Gastrocnemius medialis (tissue), 4 donors: ENCODE data around the gene SORCS1. TPM values are rescaled to one million over a fixed set of nuclear protein-coding genes. Genes with fewer than 3 reads are reported as not detected.

Source experiments
- ATAC-seq, 2 donors: fragments of 150-250 bp; one replicate each; pipeline ENCODE4 v1.9.1; 2016
- DNase-seq, 2 donors: peaks; one replicate each; pipeline ENCODE4 v3.0.0-alpha.2; 2019
- H3K27ac ChIP-seq, 4 donors: fragments of 200-600 bp; sonication (generic); 1 replicate in 1 of 4; 2 replicates in 3 of 4; pipeline ENCODE4 v1.5.1; 2016 to 2018; ENCODE audit warnings: mild to moderate bottlenecking in 2 of 4, moderate library complexity in 1 of 4
- H3K27me3 ChIP-seq, 3 donors: fragments of 200-600 bp; sonication (generic) in 2 of 3; 1 replicate in 1 of 3; 2 replicates in 2 of 3; pipeline versions ENCODE4 v1.5.1 to v1.6.0; 2016 to 2019; ENCODE audit warnings: mild to moderate bottlenecking in 1 of 3, moderate library complexity in 1 of 3
- H3K36me3 ChIP-seq, 2 donors: fragments of 200-600 bp; sonication (generic) in 1 of 2; one replicate each; pipeline ENCODE4 v1.5.1; 2017 to 2018
- H3K4me1 ChIP-seq, 2 donors: fragments of 200-600 bp; sonication (generic) in 1 of 2; one replicate each; pipeline ENCODE4 v1.5.1; 2016 to 2017; ENCODE audit warnings: mild to moderate bottlenecking in 2 of 2
- H3K4me3 ChIP-seq, 4 donors: fragments of 200-600 bp; sonication (generic) in 3 of 4; 1 replicate in 1 of 4; 2 replicates in 3 of 4; pipeline ENCODE4 v1.5.1; 2016 to 2019; ENCODE audit warnings: mild to moderate bottlenecking in 2 of 4
- H3K9me3 ChIP-seq, 3 donors: fragments of 200-600 bp; sonication (generic) in 2 of 3; 1 replicate in 1 of 3; 2 replicates in 2 of 3; pipeline ENCODE4 v1.5.1; 2016 to 2019
- CTCF ChIP-seq, 5 experiments: fragments of 450-650 bp in 3 of 5; fragments of 200-600 bp in 2 of 5; sonication (generic) in 2 of 5; IDR thresholded peaks in 4 of 5; conservative IDR thresholded peaks in 1 of 5; 1 replicate in 4 of 5; 2 replicates in 1 of 5; pipeline ENCODE4 v1.5.1; 2016 to 2019; ENCODE audit warnings: antibody characterized with exemption in 5 of 5, mild to moderate bottlenecking in 3 of 5, moderate library complexity in 3 of 5
- POLR2A ChIP-seq, 2 donors: fragments of 450-650 bp; IDR thresholded peaks; one replicate each; pipeline ENCODE4 v1.6.1; 2017; ENCODE audit warnings: antibody characterized with exemption in 2 of 2, mild to moderate bottlenecking in 2 of 2, moderate library complexity in 2 of 2
- in situ Hi-C, 4 donors: fragments of 200-750 bp; cut with MboI; loops; one replicate each; pipeline versions ENCODE4 v1.15.0 to v1.8.0; 2017; ENCODE audit warnings: low sequenced_read_pairs in 4 of 4
- intact Hi-C: fragments of 100-400 bp; cut with DNase I; formaldehyde crosslinking; loops from one replicate; pipeline ENCODE4 v1.15.1; 2023; ENCODE audit warnings: low total_unique reads
- total RNA-seq, 4 donors: library from RNA; depleted of rRNA; stranded (reverse); fragments of >200 nt; gene quantifications; one replicate each; pipeline versions ENCODE4 v1.1.0 to v1.2.3, GENCODE V29; 2016

Gene SORCS1
- total RNA-seq, 4 donors from 2014 or later = 0.02 to 0.36 (median 0.24) TPM; not detected in 1

- in situ Hi-C loops (no loop called here), intact Hi-C loops (no loop called here)
- Histone ChIP-seq H3K4me3 (no peak overlapping the region), H3K4me1 (no peaks in the 10 kb centered on the region), H3K27me3 (no peaks in the 10 kb centered on the region), H3K9me3 (no peaks in the 10 kb centered on the region), H3K36me3 (no peaks in the 10 kb centered on the region), H3K27ac (no peak overlapping the region)
- DNase-seq (no peak), ATAC-seq (no peak)
- TF ChIP-seq CTCF (IDR thresholded peaks at IDR 0.05 in 4 of 5, conservative IDR thresholded peaks at IDR 0.05 in 1 of 5) (no peak), POLR2A (IDR thresholded peaks at IDR 0.05) (no peak)
Measured at GRCh38 chr10:106919871-106920282, 244.6 kb downstream of the SORCS1 start.

- H3K27ac ChIP-seq = no peak overlapping the region
- ATAC-seq (no peak), DNase-seq (no peak)
- no peaks in the 10 kb centered on the region for H3K36me3 ChIP-seq
- H3K27me3 ChIP-seq = no peaks in the 10 kb centered on the region
- intact Hi-C loops = no loop called here
- H3K9me3 ChIP-seq = no peaks in the 10 kb centered on the region
- H3K4me1 ChIP-seq = no peaks in the 10 kb centered on the region
- in situ Hi-C loops = no loop called here
- TF ChIP-seq POLR2A (IDR thresholded peaks at IDR 0.05) (no peak), CTCF (IDR thresholded peaks at IDR 0.05 in 4 of 5, conservative IDR thresholded peaks at IDR 0.05 in 1 of 5) (no peak)
- H3K4me3 ChIP-seq = no peak overlapping the region
Measured at GRCh38 chr10:106917452-106918055, 247.0 kb downstream of the SORCS1 start.

- in situ Hi-C loops (no loop called here), intact Hi-C loops (no loop called here)
- no peak overlapping the region for H3K27ac ChIP-seq
- no peak overlapping the region for H3K4me3 ChIP-seq
- no peak for DNase-seq
- H3K27me3 ChIP-seq = no peaks in the 10 kb centered on the region
- H3K36me3 ChIP-seq = no peaks in the 10 kb centered on the region
- ATAC-seq = no peak
- no peaks in the 10 kb centered on the region for H3K9me3 ChIP-seq
- TF ChIP-seq POLR2A (IDR thresholded peaks at IDR 0.05) (no peak), CTCF (IDR thresholded peaks at IDR 0.05 in 4 of 5, conservative IDR thresholded peaks at IDR 0.05 in 1 of 5) (no peak)
- H3K4me1 ChIP-seq = no peaks in the 10 kb centered on the region
Measured at GRCh38 chr10:106914016-106914415, 250.5 kb downstream of the SORCS1 start.

- no peaks in the 10 kb centered on the region for H3K36me3 ChIP-seq
- no peaks in the 10 kb centered on the region for H3K27me3 ChIP-seq
- DNase-seq (no peak), ATAC-seq (no peak)
- in situ Hi-C loops (no loop called here), intact Hi-C loops (no loop called here)
- no peak overlapping the region for H3K27ac ChIP-seq
- TF ChIP-seq POLR2A (IDR thresholded peaks at IDR 0.05) (no peak), CTCF (IDR thresholded peaks at IDR 0.05 in 4 of 5, conservative IDR thresholded peaks at IDR 0.05 in 1 of 5) (no peak)
- H3K9me3 ChIP-seq = no peaks in the 10 kb centered on the region
- H3K4me3 ChIP-seq = no peak overlapping the region
- H3K4me1 ChIP-seq = no peaks in the 10 kb centered on the region
Measured at GRCh38 chr10:106913348-106913747, 251.2 kb downstream of the SORCS1 start.

GRCh38 chr10:106911096-106911495 lies 253.4 kb downstream of the SORCS1 start:
- Histone ChIP-seq H3K36me3 (no peaks in the 10 kb centered on the region), H3K4me1 (no peaks in the 10 kb centered on the region), H3K4me3 (no peak overlapping the region), H3K27ac (no peak overlapping the region), H3K9me3 (no peaks in the 10 kb centered on the region), H3K27me3 (no peaks in the 10 kb centered on the region)
- no peak for ATAC-seq
- no peak for DNase-seq
- in situ Hi-C loops = no loop called here
- TF ChIP-seq POLR2A (IDR thresholded peaks at IDR 0.05) (no peak), CTCF (IDR thresholded peaks at IDR 0.05 in 4 of 5, conservative IDR thresholded peaks at IDR 0.05 in 1 of 5) (no peak)
- intact Hi-C loops = no loop called here
